ENCODE data around the gene MTLN. TPM values are rescaled to one million over a fixed set of nuclear protein-coding genes. Genes with fewer than 3 reads are reported as not detected.
"Not testable (repeated sequence)": the region's sequence is repeated elsewhere in the genome, so short reads cannot be mapped to it uniquely, and the experiment has no call there.

MTLN gene, protein sequence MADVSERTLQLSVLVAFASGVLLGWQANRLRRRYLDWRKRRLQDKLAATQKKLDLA
- total RNA-seq, result 32.0 TPM

DNA sequence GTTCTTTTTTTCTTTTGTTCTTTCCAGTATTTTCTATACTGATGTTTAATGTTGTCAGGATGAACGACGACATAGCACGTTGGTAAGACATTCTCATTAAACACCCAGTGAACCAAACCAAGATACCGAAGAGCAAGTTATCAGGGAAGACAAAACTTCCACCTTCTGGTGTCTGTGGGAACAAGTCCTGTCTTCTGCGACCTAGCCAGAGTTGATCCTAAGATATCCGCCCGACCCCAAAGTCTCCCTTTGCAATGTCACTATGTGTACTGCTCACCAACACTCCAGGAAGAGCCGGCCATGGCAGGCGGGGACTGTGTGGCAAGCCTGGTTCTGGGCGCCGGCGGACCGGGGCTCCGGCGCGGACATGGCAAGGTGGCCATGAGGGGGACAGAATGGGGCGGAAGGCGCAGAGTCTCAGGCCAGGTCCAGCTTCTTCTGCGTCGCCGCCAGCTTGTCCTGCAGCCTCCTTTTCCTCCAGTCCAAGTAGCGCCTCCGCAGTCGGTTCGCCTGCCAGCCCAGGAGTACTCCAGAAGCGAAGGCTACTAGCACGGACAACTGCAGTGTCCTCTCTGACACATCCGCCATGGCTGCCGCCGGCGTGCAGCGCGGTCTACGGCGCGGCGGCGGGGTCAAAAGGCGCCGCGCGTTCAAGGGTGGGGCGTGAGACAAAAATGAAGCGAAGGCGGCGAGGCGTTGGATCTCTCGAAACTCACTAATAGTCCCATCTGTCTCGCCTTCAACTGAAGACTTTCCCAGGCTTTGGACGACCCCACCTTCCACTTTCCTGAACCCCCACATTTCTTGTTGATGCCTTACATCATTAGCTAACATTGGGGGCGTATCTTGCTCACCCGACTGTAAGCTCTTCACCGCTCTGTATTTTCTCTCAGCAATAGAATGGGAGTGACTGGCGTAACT, at the start of gene MTLN:
TSS of gene MTLN (minus strand) at position 610 of the 921 bp plus-strand sequence. CDS start at position 588, 22 bp downstream.
- peak; percentile 44 for DNase-seq

DNA sequence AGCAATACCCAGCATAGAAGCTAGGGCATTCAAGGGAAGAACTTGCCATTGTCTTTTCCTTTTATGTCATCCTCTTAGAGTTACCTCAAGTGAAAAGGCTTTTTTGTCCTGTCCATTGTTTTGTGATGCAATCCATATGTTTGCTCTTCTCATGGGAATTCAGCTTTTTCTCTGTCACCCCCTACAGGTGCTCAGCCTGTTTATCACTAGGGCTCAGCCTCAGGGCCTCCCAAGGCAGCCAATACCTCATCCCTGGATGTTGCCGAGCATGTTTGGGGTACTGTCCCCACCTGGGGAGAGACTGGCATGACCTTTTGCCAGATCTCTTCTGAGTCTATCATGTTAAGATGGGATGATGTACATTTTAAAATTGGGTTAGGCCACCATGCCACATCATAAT, 49.6 kb upstream of the MTLN start:
- DNase-seq, result not testable (repeated sequence)

DNA sequence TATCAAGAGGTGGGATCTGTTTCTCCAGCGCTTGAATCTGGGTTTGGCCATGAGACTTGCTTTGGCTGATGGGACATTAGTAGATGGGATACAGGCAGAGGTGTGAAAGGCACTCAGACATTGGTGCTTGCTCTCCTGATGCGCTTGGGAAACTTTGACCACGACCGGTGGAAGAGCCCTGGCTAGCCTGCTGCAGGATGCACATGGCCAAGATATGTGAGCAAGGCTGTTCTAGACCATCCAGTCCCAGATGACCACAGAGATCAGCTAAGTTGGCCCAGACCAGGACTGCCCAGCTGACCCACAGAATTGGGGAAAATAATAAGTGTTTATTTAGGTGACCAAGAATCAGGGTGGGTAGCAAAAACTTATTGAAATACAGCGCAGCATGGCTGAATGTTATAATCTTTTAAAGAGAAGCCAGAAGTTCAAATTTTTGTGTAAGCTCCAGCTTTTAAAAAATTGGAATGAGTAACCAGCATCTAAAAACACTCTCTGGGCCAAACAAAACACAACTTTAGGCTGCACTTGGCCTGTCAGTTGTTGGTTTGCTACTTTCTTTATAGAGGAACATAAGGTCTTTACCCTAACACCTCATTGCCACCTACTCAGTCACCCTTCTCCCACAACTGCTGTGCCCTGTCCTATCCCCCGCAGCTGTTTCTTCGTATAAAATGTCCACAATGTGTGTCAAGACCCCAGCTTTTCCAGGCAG, 35.9 kb upstream of the MTLN start:
- DNase-seq, result not testable (repeated sequence)

DNA sequence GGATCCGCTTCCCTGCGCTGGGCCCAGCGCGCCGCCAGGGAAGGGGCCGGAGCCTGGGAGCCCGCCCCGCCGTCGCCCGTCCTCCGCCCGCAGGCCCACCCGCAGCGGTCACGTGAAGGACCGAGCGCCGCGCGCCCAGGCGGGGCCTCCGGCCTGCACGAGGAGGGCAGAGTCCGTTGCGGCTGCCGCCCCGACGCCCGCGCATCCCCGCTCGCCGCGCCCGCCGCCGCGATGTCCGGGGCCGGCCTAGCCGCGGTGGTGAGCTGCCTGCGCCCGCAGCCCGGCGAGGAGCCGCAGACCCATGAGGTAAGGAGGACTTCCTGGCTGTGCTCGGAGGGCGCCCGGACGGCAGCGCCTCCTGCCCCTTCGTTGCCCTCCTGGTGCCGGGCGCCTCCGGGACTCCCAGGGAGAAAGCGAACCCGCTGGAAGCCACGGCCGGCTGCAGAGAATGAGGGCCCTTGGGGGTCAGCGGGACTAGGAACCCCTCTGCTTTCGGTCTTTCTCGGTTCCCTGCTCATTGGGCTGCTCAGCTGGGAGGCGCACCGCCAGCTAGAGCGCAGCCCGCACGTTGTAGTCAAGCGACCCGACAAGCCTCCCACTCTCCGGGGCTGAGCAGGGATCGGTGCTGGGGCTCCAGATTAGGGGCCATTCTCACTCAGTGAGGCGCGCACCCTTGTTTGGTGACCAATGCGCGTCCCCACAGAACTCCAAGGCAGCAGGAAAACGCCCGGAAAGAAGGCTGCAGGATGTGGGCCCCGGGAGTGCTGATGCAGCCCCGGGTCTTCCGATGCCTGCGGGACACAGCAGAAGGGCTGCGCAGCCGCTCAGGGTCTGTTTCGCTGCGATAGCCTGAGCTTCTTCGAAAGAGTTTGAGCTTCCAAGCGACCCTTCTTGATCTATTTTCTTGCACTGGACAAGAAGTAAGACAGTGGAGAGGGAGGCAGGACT, 33.4 kb upstream of the MTLN start:
- not testable (repeated sequence) for DNase-seq

DNA sequence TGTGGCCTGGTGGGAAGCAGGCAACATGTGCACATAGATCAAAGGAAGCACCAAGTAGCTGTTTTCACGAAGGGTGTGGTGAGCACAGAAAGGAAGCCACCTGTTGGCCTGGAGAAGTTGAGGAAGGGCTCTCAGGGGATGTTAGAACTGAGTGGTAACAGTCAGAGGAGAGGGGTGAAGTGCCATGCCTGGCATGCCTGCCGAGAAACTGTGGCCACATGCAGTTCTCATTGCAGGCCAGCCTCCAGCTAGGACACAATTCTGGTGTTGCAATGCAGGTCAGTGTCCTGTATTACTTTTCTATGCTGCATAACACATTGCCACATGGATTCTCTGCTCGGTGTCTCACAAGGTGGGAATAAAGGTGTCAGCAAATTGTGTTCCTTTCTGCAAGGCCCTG, 30.9 kb upstream of the MTLN start:
- not testable (repeated sequence) for DNase-seq

DNA sequence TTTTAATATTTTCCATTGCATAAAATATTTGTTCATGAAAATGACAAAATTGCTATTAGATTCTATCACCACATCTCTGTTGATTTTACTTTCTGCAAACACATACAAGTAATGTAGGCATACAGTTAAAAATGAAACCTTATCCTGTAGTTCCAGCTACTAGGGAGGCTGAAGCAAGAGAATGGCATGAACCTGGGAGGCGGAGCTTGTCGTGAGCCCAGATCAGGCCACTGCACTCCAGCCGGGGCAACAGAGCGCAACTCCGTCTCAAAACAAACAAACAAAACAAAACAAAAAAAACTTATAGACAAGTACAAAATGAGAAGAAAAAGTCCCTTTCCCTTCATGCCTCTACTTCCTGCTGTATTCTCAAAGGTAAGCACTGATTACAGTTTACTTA, 22.2 kb upstream of the MTLN start:
- DNase-seq, result not testable (repeated sequence)

DNA sequence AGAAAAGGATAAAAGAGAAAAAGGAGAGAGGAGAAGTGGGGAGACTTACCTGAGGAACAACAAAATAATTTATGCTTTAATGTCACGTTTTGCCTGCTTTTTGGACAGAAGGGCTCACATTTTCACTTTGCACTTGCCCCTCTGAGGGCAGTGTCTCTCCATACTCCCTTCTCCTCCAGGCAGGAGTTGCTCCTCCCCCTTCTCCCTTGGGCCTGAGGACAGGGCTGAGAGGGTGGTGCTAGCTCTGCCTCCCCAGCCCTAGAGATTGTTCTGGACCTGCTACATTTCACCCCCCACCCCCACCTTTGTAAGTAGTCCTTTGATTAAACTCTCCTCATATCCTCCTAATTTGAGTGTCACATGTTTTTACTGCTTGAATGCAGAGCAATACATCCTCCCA, 17.5 kb upstream of the MTLN start:
- DNase-seq, result not testable (repeated sequence)

DNA sequence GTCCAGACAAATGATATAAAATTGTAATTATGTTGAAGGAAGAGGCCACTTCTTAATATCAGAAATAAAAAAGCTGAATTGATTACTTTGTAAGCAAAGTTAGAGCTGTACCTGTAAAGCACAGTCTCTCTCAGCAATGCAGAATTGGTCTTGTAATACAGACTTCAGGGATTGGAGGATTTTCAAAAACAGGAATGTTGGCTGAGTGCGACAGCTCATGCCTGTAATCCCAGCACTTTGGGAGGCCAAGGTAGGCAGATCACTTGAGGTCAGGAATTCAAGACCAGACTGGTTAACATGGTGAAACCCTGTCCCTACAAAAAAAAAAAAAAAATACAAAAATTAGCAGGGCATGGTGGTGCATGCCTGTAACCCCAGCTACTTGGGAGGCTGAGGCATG, 10.3 kb upstream of the MTLN start:
- DNase-seq, result not testable (repeated sequence)

DNA sequence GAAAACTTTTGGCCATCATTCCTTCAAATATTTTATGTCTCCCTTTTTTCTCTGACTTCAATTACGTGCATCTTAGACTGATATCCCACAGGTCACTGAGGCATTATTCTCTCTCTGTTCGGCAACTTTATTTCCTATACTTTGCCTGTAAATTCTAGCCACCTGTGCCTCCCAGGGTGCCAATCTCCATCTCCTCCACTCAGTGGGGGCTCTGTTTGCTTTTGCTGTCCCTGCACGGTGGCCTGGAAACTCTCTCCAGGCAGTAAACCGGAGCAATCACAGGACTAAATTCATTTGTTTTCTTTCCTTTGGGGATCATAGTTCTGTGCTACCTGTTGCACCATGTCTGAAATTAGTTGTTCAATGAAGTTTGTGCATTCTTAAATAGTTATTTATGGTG, 9.6 kb upstream of the MTLN start:
- DNase-seq, result no peak

DNA sequence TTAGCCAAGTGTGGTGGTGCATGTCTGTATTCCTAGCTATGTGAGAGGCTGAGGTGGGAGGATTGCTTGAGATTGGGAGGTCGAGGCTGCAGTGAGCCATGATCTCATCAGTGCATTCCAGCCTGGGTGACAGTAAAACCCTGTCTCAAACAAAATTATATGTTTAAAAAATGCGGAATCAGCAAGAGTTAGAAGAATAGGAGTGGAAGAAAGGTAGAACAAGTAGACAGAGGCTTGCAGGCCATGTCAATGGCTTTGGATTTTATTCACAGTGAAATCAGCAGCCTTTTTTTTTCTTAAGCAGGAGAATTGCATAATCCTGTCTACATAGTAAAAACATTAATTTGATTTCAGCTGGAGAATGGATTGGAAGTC, 7.8 kb upstream of the MTLN start:
- no peak for DNase-seq

DNA sequence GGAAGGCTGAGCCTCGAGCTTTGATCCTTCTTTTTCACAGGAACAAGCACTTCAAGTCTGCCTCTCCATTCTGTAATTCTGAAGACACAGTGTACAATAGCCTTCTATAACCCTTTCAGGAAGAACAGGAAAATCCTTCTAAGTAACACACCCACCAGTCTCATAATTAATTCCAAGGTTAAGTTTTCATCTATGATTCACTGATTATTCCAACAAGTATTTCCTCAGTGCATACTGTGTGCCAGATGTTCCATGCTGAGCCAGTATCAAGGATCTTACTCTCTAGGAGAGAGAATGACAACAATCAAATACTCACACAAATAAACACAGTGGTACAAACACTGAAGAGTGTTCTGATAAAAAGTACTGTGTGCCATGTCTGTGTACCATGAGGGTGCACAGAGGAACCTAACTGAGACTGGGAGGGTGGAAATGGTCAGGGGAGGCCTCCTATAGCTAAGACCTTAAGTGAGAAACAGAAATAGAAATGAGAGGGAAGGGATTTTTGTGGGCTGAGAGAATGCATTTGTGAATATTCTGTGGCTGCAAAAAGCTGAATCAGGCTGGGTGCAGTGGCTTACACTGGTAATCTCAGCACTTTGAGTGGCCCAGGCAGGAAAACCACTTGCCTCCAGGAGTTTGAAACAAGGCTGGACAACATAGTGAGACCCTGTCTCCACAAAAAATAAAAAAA, 7.3 kb upstream of the MTLN start:
- DNase-seq, result no peak

DNA sequence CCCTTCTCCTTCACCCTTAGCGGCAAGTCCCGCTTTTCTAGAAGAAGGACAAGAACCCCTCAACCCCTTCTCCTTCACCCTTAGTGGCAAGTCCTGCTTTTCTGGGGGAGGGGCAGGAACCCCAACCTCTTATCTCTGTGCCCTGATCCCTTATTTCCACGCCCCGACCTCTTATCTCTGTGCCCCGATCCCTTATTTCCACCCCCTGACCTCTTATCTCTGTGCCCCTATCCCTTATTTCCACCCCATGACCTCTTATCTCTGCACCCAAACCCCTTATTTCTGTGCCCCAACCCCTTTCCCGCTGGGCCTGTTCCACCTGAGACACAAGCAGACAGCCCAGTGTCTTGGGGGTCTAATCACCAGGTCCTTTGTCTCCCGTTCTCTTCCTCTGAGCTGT, 6.5 kb upstream of the MTLN start:
- DNase-seq, result not testable (repeated sequence)

DNA sequence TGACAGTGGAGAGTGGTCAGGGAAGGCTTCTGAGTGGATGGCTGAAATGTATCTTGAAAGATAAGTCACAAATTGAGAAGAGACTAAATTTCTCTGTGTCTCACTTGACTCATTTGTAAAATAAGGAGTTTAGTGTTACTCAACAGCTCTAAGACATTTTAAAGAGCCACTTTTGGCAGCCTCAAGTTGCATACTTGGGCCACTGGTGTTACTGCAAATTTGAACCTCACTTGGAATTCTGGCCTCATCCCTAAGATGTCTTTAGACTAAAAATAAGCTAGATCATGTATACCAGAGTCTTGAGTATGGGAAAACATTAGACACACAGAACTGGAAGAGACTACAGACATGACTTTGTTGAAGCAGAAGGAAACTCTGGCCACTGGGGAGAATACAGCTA, 4.5 kb upstream of the MTLN start:
- DNase-seq, result no peak

DNA sequence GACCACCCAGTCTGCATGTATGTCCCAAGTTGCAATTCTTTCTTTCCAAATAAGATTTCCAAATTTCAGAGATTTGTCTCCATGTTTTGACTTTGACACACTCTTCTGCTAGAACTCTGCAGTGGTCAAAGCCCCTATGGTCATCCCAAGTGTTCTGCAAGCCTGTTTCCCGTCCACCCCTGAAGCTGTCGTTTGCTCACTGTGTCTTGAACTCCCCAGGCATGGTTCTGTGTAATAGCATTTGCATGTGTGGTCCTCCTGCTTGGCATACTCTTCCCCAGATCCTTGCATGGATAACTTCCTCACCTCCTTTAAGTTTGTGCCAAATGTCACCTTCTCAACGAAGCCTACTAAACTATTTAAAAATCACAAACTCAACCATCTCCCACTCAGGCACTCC, 3.9 kb upstream of the MTLN start:
- no peak for DNase-seq

DNA sequence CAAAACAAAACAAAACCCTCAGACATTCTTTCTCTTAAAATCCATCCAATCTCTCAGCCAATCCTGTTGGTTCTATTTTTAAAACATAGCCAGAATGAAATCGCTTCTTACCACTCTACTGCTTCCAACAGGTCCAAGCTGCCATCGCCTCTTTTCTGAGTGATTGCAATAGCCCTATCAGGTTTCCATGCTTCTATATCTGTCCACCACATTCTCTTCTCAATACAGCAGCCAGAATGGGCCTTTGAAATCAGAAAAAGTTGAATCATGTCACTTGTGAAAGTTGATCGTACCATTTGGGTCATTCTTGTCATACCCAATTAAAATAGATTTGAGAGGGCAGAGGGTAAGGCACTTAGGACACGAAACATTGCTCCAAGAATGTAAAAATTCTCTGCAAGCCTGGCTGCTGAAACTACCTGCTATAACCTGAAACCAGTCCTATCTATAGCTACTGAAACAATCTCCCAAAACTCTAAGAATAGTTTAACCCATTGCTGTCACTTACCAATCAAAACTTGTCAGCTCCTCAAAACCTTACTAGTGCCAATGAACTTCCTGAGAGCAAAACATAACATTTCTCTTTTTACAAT, 3.3 kb upstream of the MTLN start:
- DNase-seq, result no peak

DNA sequence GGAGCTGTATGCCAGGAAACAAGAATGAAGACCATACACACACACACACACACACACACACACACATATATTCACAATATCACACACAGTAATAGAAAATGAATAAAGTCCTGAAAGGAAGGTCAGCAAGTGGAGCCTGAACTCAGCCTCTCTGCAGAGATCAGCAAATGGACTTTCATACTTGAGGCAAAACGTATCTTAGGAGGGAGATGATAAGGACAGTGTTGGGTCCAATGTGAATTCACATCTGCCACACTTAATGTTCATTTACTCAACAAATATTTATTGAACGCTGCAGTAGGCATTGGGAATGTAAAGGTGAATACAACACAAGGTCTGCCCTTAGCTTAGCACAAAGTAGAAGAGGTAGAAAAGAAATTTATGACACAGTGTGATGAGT, 2.7 kb upstream of the MTLN start:
- no peak for DNase-seq

DNA sequence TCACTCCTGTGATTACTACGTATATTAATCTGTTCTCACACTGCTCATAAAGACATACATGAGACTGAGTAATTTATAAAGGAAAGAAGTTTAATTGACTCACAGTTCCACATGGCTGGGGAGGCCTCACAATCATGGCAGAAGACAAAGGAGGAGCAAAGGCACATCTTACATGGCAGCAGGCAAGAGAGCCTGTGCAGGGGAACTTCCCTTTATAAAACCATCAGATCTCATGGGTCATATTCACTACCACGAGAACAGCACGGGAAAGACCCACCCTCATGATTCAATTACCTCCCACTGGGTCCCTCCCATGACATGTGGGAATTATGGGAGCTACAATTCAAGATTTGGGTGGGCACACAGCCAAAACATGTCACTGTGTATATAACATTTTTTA, 1.2 kb upstream of the MTLN start:
- not testable (repeated sequence) for DNase-seq

DNA sequence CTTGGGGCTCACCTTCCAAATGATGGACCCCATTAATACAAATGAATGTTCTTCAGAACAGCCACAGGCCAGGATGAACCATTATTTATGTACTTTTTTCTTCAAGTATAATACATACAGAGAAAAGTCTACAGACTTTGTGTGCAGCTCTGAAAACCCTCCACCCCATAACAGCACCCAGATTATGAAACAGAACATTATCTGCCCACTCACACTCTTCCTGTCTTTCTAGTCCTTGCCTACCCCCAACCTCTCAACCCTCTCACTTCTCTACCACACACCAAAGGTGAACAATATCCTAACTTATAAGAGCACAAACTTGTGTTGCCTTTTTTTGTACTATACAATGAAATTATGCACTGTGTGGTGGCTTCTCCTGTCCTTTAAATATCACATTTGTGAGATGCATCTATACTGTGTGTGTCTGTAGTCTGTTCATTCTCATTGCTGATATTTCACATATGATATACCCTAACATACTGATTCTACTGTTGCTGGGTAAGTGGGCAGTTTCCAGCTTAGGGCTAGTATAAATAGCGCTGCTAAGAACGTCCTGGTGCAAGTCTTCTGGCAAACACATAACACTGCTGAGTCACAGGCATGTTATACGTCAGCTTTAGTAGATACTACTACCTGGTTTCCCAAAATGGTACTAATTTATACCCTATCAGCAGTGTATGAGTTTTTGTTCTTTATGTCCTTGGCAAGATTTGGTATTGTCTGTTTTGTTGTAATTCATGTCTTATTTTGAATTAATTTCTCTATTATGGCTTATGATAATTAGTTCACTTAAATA, 6.5 kb downstream of the MTLN start:
- no peak for DNase-seq

DNA sequence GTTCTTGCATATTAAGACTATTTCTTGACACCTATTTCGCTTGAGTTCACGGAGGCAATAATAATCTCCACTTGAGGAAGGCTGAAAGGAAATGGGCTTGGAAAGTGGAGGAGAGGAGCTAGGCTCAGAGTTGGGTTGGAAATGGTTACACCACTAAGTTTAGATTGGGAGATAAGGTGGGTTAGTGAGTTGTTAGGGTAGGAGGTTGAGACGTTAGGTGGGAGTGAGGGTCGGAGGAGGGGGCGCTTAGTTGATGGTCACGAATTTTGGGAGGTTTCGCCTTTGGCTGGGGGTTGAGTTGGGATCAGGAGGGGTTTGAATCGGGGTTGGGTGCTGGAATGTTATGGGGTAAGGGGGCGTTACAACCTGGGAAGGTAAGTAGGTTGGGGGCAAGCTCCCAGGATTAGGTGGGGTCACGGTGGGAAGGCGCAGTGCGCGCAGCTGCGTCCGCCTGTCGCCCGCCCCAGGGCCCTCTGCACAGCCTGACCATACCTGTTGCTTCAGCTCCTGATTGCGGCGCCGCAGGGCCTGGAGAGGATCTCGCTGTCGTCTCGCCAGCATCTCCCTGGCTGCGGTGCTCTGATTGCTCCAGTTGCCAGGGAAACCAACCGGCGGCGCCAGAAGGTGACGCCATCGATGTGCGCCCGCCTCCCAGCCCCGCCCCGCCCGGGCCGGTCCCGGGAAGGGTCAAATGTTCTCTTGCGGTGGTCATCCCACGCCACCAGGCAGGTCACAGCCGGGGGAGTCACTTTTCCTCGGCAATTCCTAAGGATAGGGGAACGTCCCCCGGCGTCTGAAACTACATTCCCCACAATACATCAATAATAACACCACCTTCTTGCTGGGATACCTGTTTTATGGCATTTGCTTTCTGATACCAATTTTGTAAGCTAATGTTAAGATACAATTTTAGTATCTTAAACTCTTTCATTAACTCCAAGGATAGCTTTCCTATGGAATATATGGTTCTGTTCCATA, 7.7 kb downstream of the MTLN start, which contains the start of gene NPHP1:
TSS of gene NPHP1 (minus strand) at position 606 of the 978 bp plus-strand sequence. CDS start at position 561, 45 bp downstream.
- peak; percentile 70 for DNase-seq
